Activated CD4-positive, CD25-positive, alpha-beta regulatory T cell treated with anti-CD3 and anti-CD28 coated beads, Interleukin-2, amount 50 U/mL, for 16 hours (primary cell): Measurements from ENCODE around the gene CCDC12.

ENCODE experiments used
- DNase-seq: peaks from one replicate; pipeline ENCODE4 v3.0.0-alpha.2; 2020; ENCODE audit warnings: low read depth, low spot score

Gene CCDC12

DNA sequence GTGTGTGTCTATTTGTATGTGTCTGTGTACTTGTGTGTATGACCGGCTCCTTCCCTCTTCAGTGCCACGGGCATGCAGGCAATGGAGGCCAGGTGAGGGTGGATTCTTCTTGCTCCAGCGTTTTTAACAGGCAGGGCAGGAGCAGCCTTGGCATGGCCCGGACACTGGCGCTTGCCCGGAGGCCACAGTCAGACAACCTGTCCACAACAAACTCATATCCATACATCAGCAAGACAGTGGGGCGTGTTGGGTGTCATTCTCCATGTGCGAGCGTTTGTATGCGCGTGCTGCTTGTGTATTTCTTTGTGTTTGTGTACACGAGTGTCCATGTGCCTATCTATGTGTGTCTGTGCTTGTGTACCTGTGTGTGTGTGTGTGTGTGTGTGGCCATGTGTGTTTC is 69.3 kb downstream of the CCDC12 start:
- DNase-seq, result no peak

DNA sequence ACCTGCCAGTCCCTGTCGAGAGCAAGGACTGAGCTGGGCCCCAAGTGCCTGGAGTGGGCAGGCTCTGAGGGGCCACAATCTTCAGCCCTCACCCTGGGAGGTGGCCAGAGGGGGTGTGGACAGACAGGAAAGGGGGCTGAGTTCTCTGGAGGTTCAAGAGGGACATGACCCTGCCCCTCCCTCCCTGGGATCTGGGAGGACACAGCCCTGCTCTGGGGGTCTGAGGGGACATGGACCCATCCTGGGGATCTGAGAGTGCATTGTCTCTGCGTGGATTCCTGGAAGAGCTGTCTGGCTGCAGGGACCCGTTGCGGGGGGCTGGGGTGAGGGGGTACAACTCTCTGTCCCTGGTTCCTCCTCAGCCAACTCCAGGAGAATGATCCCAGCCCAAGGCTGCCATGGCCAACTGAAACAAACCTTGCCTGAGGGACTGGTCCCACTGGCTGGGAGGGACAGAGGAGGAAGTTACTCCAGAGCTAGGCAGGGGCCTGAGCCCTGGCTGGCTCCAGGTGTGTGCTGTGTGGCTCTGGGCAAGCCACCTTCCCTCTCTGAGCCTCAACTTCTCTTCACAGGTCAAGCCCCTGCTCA is 70.0 kb downstream of the CCDC12 start:
- DNase-seq, result no peak

DNA sequence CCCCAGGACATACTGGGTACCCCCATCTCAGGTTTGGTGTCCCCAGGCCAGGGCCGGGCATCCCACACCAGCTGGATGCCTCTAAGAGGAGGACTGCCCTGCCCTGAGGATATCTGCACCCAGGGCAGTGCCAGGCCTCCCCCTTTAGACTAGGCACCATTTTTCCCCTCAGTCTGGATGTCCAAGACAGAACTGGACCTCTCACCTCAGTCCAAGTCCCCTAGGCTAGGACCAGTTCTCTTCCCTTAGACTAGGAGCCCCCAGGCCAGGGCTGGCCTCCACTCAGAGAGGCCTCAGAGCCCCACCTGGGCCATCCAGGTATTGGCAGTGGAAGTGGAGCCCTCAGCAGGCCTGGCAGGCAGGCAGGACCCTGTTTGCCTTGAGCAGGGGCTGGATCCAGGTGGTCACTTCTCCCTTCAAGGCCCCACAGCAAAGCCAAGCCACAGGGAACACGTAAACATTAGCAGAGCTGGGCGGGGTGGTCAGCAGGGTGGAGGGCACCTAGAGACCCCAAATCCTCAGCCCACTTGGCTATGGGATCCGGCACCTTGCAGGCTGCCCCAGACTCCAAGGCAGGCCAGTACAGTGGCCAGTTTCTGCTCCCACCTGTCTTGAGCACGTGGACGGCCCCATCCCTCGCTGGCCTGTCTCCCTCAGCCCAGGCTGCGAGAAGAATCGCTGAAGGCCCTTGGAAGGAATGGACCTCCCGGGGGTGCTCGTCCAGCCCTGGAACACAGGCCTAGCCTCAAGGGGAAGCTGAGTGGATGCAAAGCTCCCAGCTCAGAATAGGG is 70.7 kb downstream of the CCDC12 start:
- DNase-seq, result no peak

DNA sequence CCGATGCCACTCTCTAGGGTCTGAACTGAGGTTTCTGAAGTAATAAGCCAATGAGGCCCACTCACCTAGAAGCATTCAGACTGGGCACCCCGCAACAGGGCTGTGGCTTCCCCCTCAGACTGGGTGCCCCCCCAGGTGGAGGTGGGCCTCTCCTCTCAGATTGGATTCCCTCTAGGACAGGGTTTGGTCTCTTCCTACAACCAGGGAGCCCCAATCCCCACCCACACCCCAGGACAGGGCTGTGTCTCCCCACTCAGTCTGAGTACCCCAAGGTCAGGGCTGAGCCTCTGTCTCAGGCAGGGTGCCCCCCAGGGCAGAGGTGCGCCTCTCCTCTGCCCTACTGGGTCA is 71.4 kb downstream of the CCDC12 start:
- no peak for DNase-seq

DNA sequence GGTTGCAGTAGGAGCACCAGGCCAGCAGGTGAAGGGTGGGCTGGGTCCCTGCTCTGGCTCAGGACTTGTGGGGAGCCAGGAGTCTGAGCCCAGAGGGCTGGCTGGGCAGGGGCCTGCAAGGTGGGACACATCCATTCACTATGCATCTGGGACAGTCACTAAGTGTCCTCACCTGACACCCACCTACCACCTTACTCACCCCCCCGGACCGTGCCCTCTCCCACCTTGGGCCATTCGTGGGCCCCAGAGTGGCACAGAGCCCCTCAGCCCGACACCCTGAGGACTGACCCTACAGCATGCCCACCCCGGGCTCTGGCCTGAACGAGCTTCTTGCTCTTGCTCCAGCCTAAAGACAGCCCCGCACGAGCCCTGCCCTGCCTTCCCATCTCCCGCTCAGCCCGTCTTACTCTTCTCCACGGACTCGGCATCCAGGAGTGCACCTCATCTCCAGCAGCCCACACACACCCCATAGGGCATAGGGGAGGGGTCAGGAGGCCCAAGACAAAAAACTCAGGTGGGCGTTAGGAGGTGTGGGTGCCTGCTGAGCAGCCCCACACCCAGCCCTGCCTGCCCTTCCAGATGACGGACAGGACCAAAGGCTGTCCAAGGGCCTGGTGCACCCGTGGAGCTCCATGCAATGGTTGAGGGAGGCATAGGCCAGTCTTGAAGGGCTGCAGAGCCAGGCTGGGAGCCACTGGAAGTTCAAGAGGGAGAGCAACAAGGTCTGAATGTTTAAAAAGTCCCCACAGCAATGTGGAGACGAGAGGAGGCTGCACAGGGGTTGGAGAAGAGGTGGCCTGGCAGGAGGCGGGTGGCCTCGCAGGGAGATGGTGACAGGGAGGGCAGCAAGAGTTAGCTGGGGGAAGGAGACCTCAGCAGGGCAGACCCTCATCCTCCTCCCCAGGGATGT is 72.0 kb downstream of the CCDC12 start:
- no peak for DNase-seq

DNA sequence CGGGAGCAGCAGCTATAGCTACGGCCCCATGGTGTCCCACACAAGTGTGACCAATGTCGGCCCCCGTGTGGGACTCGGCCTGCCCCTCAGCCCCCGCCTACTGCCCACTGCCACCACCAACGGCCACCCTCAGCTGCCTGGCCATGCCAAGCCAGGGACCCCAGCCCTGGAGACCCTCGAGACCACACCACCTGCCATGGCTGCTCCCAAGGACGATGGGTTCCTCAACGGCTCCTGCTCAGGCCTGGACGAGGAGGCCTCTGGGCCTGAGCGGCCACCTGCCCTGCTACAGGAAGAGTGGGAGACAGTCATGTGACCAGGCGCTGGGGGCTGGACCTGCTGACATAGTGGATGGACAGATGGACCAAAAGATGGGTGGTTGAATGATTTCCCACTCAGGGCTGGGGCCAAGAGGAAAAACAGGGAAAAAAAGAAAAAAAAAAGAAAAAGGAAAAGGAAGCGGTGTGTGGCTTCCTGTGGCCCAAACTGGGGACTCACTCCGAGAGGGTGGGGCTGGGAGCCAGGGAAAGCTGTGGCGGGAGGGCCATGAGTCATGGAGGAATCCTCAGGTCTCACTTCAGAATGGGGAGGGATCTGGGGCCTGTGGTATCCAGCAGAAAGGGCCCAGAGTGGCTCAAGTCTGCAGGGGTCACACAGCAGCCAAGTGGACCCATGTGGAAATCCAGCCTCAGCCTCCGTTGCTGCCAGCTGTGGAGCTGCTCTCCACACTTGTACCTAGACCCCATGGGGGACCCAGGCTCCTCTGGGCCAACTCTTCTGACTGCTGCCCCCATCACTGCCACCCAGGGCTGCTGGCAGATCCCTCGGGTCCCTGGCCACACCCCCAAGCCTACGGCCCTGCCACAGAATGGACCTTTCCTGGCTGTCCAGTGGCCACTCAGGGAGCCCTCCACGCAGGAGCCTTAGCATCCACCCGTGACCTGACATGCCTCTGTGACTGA is 72.9 kb downstream of the CCDC12 start:
- no peak for DNase-seq

DNA sequence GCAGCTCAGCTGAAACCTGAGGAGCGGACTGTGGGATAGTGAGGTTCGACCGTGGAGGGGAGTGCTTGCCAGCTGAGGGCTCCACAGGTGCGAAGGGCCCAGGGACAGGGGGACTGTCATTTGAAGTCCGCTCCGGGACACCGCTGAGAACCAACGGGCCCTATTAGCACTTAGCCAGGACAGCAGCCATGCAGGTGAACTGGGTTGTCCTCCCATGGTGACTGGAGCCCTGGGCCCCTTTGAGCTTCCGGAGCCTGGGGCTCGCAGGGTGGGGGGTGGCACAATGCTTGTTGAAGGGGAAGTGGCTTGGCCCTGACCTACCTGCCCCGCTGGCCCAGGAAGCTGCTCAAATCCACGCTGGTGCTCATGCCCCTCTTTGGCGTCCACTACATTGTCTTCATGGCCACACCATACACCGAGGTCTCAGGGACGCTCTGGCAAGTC is 74.3 kb downstream of the CCDC12 start:
- no peak for DNase-seq

DNA sequence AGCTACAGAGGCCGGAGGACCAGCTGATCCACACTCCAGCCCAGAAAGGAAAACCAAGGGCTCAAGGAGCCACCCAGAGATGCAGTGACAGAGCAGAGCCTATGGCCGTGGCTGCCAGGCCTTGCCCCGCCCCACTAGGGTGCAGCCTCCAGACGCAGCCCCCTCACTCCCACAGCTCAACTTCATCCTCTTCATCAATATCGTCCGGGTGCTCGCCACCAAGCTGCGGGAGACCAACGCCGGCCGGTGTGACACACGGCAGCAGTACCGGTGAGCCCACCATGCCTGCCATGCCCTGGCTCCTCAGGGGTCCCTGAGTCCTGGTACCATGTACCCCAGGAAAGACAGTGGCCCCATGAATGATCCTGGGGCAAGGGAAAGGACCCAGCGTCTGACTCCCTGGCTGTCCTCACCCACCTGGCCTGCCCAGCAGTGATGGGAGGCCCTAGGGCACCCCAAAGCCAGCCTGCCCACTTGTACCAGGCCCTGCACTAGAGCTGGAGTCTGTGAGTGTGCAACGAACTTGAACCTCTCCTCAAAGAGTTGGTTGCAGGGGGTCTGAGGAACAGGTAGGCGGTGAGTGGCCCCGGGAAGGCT is 74.9 kb downstream of the CCDC12 start:
- no peak for DNase-seq

DNA sequence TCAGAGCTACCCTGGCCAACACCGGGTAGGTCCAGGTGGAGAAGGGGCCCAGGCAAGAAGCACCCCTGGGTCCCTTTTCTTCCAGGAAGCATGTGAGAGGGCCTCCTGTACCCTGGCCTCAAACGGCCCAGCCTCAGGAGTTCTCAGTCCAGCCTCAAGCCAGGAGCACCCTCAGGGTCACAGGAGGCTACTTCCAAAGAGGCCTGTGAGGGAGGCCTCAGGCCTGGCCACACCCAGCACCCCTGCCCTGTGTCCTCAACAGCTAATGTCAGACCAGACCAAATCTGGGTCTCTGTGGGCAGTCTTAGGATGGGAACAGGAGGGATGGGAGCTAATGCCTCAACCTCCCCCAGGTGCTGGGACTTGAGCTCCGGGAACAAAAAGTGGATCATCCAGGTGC is 75.5 kb downstream of the CCDC12 start:
- no peak for DNase-seq

DNA sequence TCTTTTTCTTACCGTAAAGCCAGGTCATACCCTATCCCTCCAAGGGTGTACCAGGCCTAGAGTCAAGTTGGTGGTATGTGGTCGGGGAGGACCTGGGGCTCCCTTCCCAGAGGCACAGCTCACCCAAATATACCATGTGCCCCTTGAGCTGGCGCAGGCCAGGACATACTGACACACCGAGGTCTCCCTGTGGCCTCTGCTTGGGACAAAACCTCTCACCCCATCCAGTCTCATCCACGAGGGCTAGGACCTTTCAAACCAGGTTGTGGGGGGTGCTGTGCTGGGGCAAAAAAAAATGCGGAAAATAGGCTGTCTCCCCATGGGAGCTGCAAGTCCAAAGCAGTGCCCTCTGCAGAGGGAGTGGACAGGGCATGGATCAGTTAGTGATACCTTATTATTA is 76.2 kb downstream of the CCDC12 start:
- no peak for DNase-seq

DNA sequence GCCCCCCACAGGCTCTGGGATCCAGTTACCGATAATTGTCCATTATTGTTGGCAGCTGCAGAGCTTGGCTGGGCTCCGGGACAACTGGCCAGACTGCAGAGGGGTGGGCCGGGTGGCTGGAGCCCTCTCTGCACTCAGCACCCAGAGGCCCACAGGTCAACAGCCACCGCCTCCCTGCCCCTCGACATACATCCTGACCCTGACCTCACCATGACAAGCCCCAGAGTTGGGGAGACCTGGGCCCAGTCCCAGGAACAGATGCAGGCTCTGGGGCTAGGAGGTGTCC is 76.6 kb downstream of the CCDC12 start:
- no peak for DNase-seq

DNA sequence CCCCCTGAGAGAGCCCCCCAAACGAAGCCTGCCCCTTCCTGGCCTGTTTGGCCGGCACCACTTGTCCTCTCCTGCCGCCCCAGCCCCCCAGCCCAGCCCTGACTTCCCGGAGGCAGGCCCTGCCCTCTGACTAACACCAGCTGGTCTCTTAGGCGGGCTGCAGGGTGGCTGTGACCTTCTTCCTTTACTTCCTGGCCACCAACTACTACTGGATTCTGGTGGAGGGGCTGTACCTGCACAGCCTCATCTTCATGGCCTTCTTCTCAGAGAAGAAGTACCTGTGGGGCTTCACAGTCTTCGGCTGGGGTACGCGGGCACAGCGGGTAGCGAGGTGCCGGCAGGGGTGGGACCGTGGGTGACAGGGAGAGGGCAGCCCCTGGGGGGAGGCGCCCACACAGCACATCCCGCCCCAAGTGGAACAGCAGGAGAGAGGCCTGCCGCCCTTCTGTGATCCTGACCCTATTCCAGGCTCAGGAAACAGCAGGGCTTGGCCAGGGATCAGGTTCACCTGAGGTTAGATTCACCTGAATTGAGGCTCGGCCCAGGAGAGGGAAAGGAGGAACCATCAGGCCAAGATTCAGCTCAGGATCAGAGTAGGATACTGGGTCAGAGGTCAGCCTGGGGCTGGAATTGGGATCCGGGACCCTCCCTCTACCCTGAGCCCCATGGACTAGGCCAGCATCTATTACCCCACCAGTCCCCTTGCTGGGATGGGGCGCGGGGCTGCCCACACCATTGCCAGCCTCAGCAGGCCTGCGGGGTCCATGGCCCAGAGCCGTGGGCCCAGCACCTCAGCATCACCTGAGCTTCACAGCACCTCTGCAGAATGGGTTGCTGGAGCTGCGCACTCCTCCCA is 77.2 kb downstream of the CCDC12 start:
- DNase-seq, result no peak

DNA sequence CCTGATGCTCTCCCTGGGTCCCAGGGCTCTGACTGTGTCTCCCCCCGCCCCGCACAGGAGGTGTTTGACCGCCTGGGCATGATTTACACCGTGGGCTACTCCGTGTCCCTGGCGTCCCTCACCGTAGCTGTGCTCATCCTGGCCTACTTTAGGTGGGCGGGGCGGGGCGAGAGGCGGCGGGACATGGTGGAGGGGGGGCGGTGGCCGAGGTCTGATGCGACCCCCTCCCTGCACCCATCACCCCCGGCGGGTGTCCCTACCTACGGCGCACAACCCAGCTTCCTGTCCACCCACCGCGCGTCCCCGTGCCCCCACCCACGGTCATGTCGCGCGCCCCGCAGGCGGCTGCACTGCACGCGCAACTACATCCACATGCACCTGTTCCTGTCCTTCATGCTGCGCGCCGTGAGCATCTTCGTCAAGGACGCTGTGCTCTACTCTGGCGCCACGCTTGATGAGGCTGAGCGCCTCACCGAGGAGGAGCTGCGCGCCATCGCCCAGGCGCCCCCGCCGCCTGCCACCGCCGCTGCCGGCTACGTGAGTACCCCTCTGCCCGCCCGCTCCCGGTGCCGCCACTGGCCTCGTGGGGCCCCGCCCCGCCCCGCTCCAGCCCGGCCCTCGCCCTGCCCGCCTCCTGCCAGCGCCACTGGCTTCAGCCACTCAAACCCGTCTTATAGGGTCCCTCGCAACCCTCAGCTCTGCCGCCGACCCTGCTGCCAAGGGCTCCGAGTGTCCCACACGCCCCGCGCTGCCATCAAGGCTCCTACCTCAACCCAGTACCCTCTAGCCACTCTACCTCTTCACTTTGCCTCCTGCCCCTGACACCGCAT is 78.0 kb downstream of the CCDC12 start:
- DNase-seq, result no peak

DNA sequence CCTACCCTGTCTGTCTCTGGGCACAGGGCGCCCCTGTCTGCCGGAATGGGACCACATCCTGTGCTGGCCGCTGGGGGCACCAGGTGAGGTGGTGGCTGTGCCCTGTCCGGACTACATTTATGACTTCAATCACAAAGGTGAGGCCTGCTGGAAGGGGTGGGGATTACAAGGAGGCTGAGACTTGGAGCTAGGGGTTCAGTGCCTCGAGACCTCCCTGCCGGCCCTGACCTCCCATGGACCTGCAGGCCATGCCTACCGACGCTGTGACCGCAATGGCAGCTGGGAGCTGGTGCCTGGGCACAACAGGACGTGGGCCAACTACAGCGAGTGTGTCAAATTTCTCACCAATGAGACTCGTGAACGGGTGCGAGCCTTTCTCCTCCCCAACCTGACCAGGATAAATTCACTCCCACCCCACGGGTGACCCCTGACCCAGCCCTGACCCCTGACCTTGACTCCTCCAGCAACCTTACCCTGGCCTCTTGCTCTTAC is 78.7 kb downstream of the CCDC12 start:
- DNase-seq, result no peak

DNA sequence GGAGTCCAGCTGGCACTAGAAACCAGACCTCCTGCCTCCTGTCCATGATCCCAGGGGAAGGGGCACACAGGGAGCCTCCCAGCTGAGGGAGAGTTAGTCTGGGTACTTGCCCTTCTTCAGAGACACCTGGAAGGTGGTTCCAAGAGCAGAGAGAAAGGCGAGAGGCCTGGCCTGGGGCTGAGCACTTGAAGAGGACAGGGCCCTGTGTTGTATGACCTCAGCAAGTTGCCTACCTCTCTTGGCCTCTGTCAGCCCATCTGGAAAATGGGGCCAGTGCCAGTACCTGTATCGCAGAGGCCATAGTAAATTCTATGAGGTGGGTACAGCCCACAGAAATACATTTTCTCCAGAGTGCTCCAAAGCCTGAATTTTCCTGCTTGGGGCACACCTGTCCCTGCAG is 79.5 kb downstream of the CCDC12 start:
- DNase-seq, result no peak

DNA sequence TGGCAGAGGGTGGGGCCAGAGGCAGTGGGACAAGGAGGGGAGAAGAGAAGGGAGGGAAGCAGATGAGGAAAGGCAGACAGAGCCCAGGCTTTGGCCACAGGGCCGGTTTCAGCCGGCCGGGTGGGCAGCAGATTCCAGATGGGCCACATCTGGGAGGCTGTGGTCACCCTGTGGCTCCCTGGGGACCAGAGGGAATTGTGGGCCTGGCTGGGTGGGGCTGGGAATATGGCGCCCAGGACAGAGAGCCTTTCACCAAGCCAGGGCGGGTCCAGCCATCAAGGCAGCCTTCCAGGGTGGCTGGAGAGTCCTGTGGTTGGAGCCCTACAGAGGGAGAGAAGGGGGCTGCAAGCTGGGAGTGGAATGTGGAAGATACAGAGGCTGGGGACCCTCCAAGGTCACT is 80.2 kb downstream of the CCDC12 start:
- no peak for DNase-seq

DNA sequence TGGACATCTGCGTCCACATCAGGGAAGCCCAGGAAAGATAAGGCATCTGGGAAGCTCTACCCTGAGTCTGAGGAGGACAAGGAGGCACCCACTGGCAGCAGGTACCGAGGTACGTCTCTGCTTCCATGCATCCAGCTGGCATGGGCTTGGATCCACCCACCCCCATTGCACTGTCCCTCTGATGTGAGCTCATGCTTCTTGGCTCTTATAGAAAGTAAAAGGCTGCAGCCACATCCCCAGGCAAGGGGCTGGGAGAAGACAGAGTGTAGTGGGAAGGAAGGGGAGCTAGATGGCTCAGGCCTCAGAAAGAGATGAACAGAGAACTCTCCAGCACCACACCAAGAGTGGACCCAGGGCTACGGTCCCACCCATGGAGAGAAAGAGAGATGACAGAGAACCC is 80.8 kb downstream of the CCDC12 start:
- DNase-seq, result no peak

DNA sequence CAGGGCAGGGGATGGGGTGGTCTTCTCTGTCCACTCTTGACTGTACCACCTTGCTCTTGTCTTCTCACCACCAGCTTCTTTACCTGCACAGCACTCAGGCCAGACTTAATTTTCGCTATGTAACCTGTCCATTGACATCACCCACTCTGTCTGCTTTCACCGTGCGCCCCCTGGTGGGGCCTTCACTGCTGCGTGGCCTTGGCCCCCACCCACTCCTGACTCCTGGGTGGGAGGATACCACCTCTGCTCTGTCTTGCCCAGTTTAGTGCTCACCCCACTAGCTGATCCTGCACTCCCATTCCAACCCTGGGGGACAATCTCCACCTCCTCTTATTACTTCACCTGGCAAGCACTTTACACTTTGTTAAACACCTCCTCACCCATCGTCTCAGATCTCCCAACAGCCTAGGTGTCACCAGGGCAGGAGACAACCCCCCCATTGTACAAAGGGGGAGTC is 81.3 kb downstream of the CCDC12 start:
- DNase-seq, result peak; percentile 62

DNA sequence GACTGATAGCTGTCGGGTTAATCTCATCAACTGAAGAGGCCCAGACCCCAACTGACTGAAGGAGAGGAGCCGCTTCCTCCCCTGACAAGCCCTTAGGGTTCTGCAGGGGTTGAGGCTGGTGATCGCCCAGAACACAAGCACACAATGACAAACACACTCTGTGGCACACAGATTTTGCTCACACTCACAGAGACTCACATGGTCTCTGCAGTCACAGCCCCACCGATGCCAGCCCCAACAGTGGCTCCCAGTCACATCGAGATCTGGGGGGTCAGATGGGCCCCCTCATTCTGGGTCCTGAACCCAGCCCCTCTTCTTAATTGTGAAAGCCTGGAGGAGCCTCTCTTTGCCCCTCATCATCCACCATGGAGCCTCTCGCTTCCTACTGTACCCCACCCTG is 82.3 kb downstream of the CCDC12 start:
- no peak for DNase-seq
